GM23338 (cell line): ENCODE data around the gene NPLOC4. TPM values are rescaled to one million over a fixed set of nuclear protein-coding genes. Genes with fewer than 3 reads are reported as not detected.

Experiments
- ATAC-seq: fragments of 200-7000 bp; cut with Tn5 transposase; 3 replicates; pipeline ENCODE4 v1.9.1; 2020
- DNase-seq: peaks from one replicate; pipeline ENCODE4 v3.0.0-alpha.2; 2015; ENCODE audit warnings: low spot score
- H2AFZ ChIP-seq: fragments of 200-600 bp; sonication (generic); 2 replicates; pipeline ENCODE4 v1.8.0; 2016; ENCODE audit warnings: antibody characterized with exemption, mild to moderate bottlenecking, moderate library complexity
- H3F3A ChIP-seq: fragments of 200-600 bp; sonication (generic); replicated peaks from 2 replicates; pipeline ENCODE4 v1.8.0; 2017; ENCODE audit warnings: antibody characterized with exemption, mixed run types, low read depth
- H3K27ac ChIP-seq: fragments of 200-600 bp; sonication (generic); 2 replicates; pipeline ENCODE4 v1.6.1; 2016; ENCODE audit warnings: low read depth
- H3K27me3 ChIP-seq: fragments of 200-600 bp; sonication (generic); 2 replicates; pipeline ENCODE4 v1.8.0; 2016; ENCODE audit warnings: mild to moderate bottlenecking, mixed run types, moderate library complexity; ENCODE audit not compliant: insufficient read depth
- H3K36me3 ChIP-seq: fragments of 200-600 bp; sonication (generic); 2 replicates; pipeline ENCODE4 v1.8.0; 2016; ENCODE audit warnings: mild to moderate bottlenecking; ENCODE audit not compliant: insufficient read depth
- H3K4me1 ChIP-seq: fragments of 200-600 bp; sonication (generic); 2 replicates; pipeline ENCODE4 v1.8.0; 2016; ENCODE audit warnings: mild to moderate bottlenecking, moderate library complexity; ENCODE audit not compliant: insufficient read depth
- H3K4me2 ChIP-seq: fragments of 200-600 bp; sonication (generic); 2 replicates; pipeline ENCODE4 v1.7.1; 2017; ENCODE audit warnings: mixed run types
- H3K4me3 ChIP-seq: fragments of 200-600 bp; sonication (generic); 2 replicates; pipeline ENCODE4 v1.6.1; 2016; ENCODE audit warnings: mixed run types
- H3K79me2 ChIP-seq: fragments of 200-600 bp; sonication (generic); replicated peaks from 2 replicates; pipeline ENCODE4 v1.8.0; 2017; ENCODE audit warnings: mild to moderate bottlenecking; ENCODE audit not compliant: insufficient read depth
- H3K9me2 ChIP-seq: fragments of 200-600 bp; sonication (generic); 2 replicates; pipeline ENCODE4 v1.8.0; 2017; ENCODE audit not compliant: insufficient read depth
- H4K20me1 ChIP-seq: fragments of 200-600 bp; sonication (generic); replicated peaks from 2 replicates; pipeline ENCODE4 v1.8.0; 2017; ENCODE audit warnings: mild to moderate bottlenecking; ENCODE audit not compliant: insufficient read depth
- H3K27ac Mint-ChIP-seq: 2 replicates; pipeline ENCODE4 v1.8.0; 2020; ENCODE audit warnings: inconsistent platforms, mild to moderate bottlenecking, moderate library complexity, mixed read lengths
- H3K27me3 Mint-ChIP-seq: 3 replicates; pipeline ENCODE4 v1.8.0; 2022; ENCODE audit warnings: low read depth, mild to moderate bottlenecking, moderate library complexity, mixed read lengths, inconsistent platforms; ENCODE audit not compliant: insufficient read depth, poor library complexity
- H3K36me3 Mint-ChIP-seq: 3 replicates; pipeline ENCODE4 v1.8.0; 2021; ENCODE audit warnings: low read depth, mild to moderate bottlenecking, inconsistent platforms, moderate library complexity, mixed read lengths
- H3K4me1 Mint-ChIP-seq: 3 replicates; pipeline ENCODE4 v1.8.0; 2020; ENCODE audit warnings: mild to moderate bottlenecking, inconsistent platforms, mixed read lengths
- H3K4me3 Mint-ChIP-seq: 3 replicates; pipeline ENCODE4 v1.8.0; 2021; ENCODE audit warnings: moderate library complexity, mild to moderate bottlenecking, inconsistent platforms, mixed read lengths
- H3K9me3 Mint-ChIP-seq: 3 replicates; pipeline ENCODE4 v1.8.0; 2020; ENCODE audit warnings: moderate library complexity, mild to moderate bottlenecking, inconsistent platforms, mixed read lengths
- CREB1 ChIP-seq: fragments of 250-450 bp; sonication (Bioruptor Pico); IDR thresholded peaks from 2 replicates; pipeline ENCODE4 v1.5.0; 2020; ENCODE audit warnings: low read depth, mild to moderate bottlenecking, moderate library complexity
- ETS1 ChIP-seq: IDR thresholded peaks from 2 replicates; pipeline ENCODE4 v1.6.1; 2016; ENCODE audit warnings: antibody characterized with exemption
- EZH2 ChIP-seq: fragments of 200-600 bp; sonication (generic); IDR thresholded peaks from one replicate; pipeline ENCODE4 v1.8.0; 2017; ENCODE audit warnings: antibody characterized with exemption, mild to moderate bottlenecking, low read depth; ENCODE audit not compliant: unreplicated experiment
- EZH2phosphoT487 ChIP-seq: fragments of 200-600 bp; sonication (generic); IDR thresholded peaks from one replicate; pipeline ENCODE4 v1.8.1; 2018; ENCODE audit warnings: antibody characterized with exemption; ENCODE audit not compliant: unreplicated experiment
- POLR2AphosphoS5 ChIP-seq: IDR thresholded peaks from 2 replicates; pipeline ENCODE4 v1.6.1; 2016; ENCODE audit warnings: antibody characterized with exemption, low read depth
- REST ChIP-seq: IDR thresholded peaks from one replicate; pipeline ENCODE4 v1.6.1; 2018; ENCODE audit warnings: antibody characterized with exemption; ENCODE audit not compliant: unreplicated experiment
- STAT1 ChIP-seq: IDR thresholded peaks from one replicate; pipeline ENCODE4 v1.6.1; 2016; ENCODE audit warnings: antibody characterized with exemption; ENCODE audit not compliant: unreplicated experiment
- ZNF114 ChIP-seq: fragments of 250-450 bp; sonication (Bioruptor Pico); IDR thresholded peaks from 2 replicates; pipeline ENCODE4 v1.5.0; 2020; ENCODE audit warnings: mild to moderate bottlenecking, moderate library complexity
- ZNF331 ChIP-seq: fragments of 250-450 bp; sonication (Bioruptor Pico); IDR thresholded peaks from 2 replicates; pipeline ENCODE4 v1.5.0; 2020; ENCODE audit warnings: low read depth, mild to moderate bottlenecking, moderate library complexity
- ZNF462 ChIP-seq: fragments of 250-450 bp; sonication (Bioruptor Pico); IDR thresholded peaks from 2 replicates; pipeline ENCODE4 v1.5.0; 2020; ENCODE audit warnings: mild to moderate bottlenecking, moderate library complexity
- polyA plus RNA-seq: library from polyadenylated mRNA; unstranded; fragments of >200 nt; fragmentation: Nextera tagmentation; extraction: Ambion mirVana; gene quantifications from 2 replicates; pipeline ENCODE4 v1.2.1, GENCODE V29; 2016
- total RNA-seq: library from RNA; depleted of rRNA; stranded (reverse); fragments of >200 nt; shearing (Covaris generic); gene quantifications from 2 replicates; pipeline ENCODE4 v1.2.3, GENCODE V29; 2014

The NPLOC4 gene
- total and polyA plus RNA-seq, 2 experiments from 2014 or later = 24.1 to 79.1 TPM

GRCh38 chr17:81512562-81513371, 124.1 kb downstream of the NPLOC4 start, which contains the start of gene ACTG1:
ACTG1 (minus strand) TSS chr17:81512799; CDS start chr17:81512354, 445 bp downstream.
- H3K4me3 Mint-ChIP-seq = peak within 1 kb of the TSS; percentile 98
- Histone ChIP-seq H4K20me1 (peaks cover 40% of the 10 kb centered on the region), H3K79me2 (peaks cover 53% of the 10 kb centered on the region)

More at GRCh38 chr17:81512562-81513371, 124.1 kb downstream of the NPLOC4 start, which contains the start of gene ACTG1:
- Mint-ChIP-seq H3K9me3 (peaks cover 38% of the 10 kb centered on the region), H3K4me1 (peaks cover 28% of the 10 kb centered on the region), H3K27ac (peak within 1 kb of the TSS; percentile 91), H3K27me3 (peaks cover 66% of the 10 kb centered on the region), H3K36me3 (peaks cover 46% of the 10 kb centered on the region)
- peak; percentile 2; the same call in 2 of the 3 replicates for ATAC-seq
- TF ChIP-seq STAT1 (no peak), POLR2AphosphoS5 (peak; percentile 93), ETS1 (peak; percentile 26; the same call in 1 of the 2 replicates), ZNF462 (no peak), EZH2 (no peak), ZNF331 (CRISPR knock-in tag) (no peak), CREB1 (CRISPR knock-in tag) (no peak), REST (no peak), EZH2phosphoT487 (no peak), ZNF114 (CRISPR knock-in tag) (no peak)
- H3K27ac ChIP-seq = peak within 1 kb of the TSS; percentile 94
- H3K4me1 ChIP-seq = peaks cover 20% of the 10 kb centered on the region
- peaks cover 36% of the 10 kb centered on the region for H3K36me3 ChIP-seq
- no peaks in the 10 kb centered on the region for H3K9me2 ChIP-seq
- H2AFZ ChIP-seq = no peak within 1 kb of the TSS
- peak within 1 kb of the TSS; percentile 97 for H3K4me3 ChIP-seq
- peaks cover 51% of the 10 kb centered on the region for H3F3A ChIP-seq
- DNase-seq = peak; percentile 92
- H3K27me3 ChIP-seq = no peaks in the 10 kb centered on the region
- H3K4me2 ChIP-seq = peak within 1 kb of the TSS; percentile 96
